ENCODE measurements around the gene CCSAP. TPM values are rescaled to one million over a fixed set of nuclear protein-coding genes. Genes with fewer than 3 reads are reported as not detected.

Gene CCSAP
- total RNA-seq, 1 donor from 2014 or later: 1.8 TPM

DNA sequence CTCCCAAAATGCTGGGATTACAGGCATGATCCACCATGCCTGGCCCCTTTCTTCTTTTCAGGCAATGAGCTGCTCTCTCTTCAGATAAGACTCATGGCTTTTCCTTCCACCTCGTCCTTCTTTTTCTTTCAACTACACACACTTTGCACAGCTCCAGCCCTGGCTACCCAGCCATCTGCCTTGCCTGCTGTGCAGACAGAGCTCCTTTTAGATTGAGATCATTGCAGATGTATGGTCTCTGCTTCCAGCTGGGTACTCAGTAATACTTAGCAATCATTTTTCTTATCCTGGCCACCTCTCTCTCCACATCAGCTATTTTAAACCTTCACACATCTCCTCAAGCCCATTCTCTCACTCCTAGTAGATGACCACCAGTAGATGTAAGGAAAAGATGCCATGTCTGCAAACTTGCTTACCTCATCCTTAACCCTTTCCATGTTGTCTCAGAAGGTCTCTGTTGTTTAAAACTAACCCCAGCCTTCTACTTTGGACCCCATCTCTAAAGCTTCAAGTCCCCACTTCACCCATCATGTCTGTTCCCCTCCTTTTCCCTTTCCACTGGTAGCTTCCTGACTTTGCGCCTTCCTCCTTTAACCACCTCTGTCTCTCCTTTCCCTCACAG lies 64.6 kb downstream of the CCSAP start:
- intact Hi-C loops (cut with DNase I): no loop called here
- ATAC-seq (ENCODE audit: poor library complexity) (no peak), DNase-seq (no peak)

- ATAC-seq (ENCODE audit: poor library complexity): no peak
- DNase-seq: no peak
- intact Hi-C loops (cut with DNase I): no loop called here
Measured at GRCh38 chr1:229275005-229275404, 67.8 kb downstream of the CCSAP start.

- no peak for DNase-seq
- ATAC-seq (ENCODE audit: poor library complexity): no peak
- intact Hi-C loops (cut with DNase I): no loop called here
Measured at GRCh38 chr1:229273507-229274232, 69.2 kb downstream of the CCSAP start.

- no peak for ATAC-seq (ENCODE audit: poor library complexity)
- intact Hi-C loops (cut with DNase I): no loop called here
- DNase-seq: no peak
Measured at GRCh38 chr1:229272164-229273158, 70.4 kb downstream of the CCSAP start.

DNA sequence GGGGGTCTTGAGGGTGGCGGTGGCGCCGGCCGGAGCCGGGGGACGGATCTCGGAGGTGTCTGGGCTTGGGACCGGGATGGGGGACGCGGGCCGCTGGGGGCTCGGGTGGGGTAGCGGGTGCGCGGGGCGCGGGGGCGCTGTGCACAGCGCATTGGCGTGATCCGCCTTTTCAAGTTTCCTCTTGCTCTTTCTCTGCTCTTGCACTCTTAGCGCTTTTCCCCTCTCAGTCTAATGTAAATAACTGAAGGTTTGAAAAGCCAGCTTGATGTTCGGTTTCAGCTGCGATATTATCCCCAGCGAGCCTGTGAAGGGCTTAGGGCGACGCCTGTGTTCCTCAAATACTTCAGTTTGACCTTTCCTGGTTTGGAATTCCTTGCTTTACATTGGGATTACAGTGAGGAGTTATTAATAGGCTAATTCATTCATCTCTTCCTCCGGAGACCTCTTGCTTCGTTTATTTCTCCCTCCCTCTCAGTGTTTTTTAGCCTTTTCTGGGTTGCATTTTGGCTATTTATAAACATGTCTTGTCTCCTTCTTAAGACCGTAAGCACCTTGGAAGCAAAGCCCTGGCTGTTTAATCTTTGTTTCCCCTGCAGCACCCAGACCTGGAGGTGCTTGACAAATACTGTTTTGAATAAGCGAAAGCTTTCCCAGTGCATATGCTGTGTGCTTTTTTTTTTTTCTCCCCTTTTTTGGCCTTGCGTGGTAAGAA lies 71.2 kb downstream of the CCSAP start:
- DNase-seq (no peak), ATAC-seq (ENCODE audit: poor library complexity) (peak; percentile 27)
- intact Hi-C loops (cut with DNase I): no loop called here

Other genes with a start within 250 kb of the CCSAP start
- 103 TPM for gene RAB4A, start 71.9 kb downstream of the CCSAP start, total RNA-seq
- 577 TPM for gene ACTA1, start 91.0 kb upstream of the CCSAP start, total RNA-seq
- 29.5 TPM for gene NUP133, start 165.3 kb upstream of the CCSAP start, total RNA-seq
- 11.3 TPM for gene ABCB10, start 215.7 kb upstream of the CCSAP start, total RNA-seq

Measured in Right ventricle myocardium superior (tissue), 1 donor.